ENCODE measurements around the gene ALG12. TPM values are rescaled to one million over a fixed set of nuclear protein-coding genes. Genes with fewer than 3 reads are reported as not detected.

Gene ALG12
- total RNA-seq, 1 experiment from 2014 or later, result 18.2 TPM

DNA sequence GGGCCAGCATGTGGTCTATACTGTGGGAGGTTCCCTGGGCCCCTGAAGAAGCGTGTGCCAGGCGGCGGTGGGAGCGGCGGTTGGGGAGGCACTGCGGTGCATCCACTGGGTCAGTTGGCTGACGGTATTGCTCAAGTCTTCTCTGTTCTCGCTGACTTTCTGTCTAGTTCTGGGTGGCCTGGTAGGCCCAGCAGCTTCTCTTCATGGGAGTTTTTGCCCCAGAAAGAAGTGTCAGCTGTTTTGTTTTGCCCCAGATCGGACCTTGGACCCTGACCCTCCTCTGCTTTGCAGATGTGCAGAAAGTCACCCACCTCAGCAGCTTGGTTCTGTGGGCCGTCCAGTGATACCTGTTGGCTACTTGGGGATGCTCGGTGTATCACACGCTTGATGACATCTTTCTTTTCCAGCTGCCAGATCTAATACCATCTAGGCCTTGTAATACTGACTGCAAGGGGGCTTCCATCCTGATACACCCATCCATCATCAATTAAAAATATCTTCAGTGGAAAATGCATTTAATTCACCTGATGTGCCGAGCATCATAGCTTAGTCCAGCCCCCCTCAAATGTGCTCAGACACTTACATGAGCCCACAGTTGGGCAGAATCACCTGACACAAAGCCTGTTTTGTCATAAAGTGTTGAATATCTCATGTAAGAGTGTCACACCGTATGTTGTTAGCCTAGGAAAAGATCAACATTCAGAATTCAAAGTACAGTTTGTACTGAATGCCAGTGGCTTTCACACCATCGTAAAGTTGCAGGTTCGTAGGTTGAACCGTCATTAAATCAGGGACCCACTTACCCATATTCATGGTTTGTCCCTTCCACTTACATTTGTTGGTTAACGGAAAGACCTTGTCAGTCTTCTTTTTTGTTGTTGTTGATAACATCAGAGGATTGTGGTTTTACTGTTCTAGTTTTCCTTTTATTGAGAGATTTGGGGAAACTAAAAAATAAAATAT is 50.7 kb downstream of the ALG12 start:
- DNase-seq (ENCODE audit: unreplicated experiment), result no peak
- H3K9me3 Mint-ChIP-seq (ENCODE audit: unreplicated experiment), result peaks cover 21% of the 10 kb centered on the region

GRCh38 chr22:49866646-49867045 is 51.6 kb downstream of the ALG12 start:
- TF ChIP-seq, protein P1, sequence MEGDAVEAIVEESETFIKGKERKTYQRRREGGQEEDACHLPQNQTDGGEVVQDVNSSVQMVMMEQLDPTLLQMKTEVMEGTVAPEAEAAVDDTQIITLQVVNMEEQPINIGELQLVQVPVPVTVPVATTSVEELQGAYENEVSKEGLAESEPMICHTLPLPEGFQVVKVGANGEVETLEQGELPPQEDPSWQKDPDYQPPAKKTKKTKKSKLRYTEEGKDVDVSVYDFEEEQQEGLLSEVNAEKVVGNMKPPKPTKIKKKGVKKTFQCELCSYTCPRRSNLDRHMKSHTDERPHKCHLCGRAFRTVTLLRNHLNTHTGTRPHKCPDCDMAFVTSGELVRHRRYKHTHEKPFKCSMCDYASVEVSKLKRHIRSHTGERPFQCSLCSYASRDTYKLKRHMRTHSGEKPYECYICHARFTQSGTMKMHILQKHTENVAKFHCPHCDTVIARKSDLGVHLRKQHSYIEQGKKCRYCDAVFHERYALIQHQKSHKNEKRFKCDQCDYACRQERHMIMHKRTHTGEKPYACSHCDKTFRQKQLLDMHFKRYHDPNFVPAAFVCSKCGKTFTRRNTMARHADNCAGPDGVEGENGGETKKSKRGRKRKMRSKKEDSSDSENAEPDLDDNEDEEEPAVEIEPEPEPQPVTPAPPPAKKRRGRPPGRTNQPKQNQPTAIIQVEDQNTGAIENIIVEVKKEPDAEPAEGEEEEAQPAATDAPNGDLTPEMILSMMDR (IDR thresholded peaks at IDR 0.05; ENCODE audit: unreplicated experiment), result no peak
- ChIA-PET POLR2A (interaction anchor here (1.2 kb wide), 1 partner anchor 11 kb away, joined by 4 read pairs; no protein-coding TSS in a partner anchor), CTCF (no interaction called here)
- intact Hi-C loops (cut with micrococcal nuclease), result no loop called here
- Mint-ChIP-seq H3K9me3 (ENCODE audit: unreplicated experiment) (peaks cover 21% of the 10 kb centered on the region), H3K4me3 (ENCODE audit: unreplicated experiment) (no peak overlapping the region), H3K36me3 (ENCODE audit: insufficient read depth, unreplicated experiment) (peaks cover 34% of the 10 kb centered on the region), H3K4me1 (ENCODE audit: insufficient read depth, unreplicated experiment) (no peaks in the 10 kb centered on the region), H3K27ac (ENCODE audit: low read depth, unreplicated experiment) (no peak overlapping the region), H3K27me3 (ENCODE audit: insufficient read depth, unreplicated experiment) (no peaks in the 10 kb centered on the region)
- BruUV-seq (replicated peaks), result no TSS peak
- DNase-seq (ENCODE audit: unreplicated experiment), result no peak

More for the DNA sequence above, 50.7 kb downstream of the ALG12 start:
- TF ChIP-seq, protein P1 (IDR thresholded peaks at IDR 0.05; ENCODE audit: unreplicated experiment), result no peak
- ChIA-PET POLR2A (interaction anchor here (1.2 kb wide), 1 partner anchor 12 kb away, joined by 4 read pairs; no protein-coding TSS in a partner anchor), CTCF (interaction anchor here (0.7 to 1.0 kb wide), 3 partner anchors 17 to 163 kb away, joined by 3 read pairs; no protein-coding TSS in a partner anchor)
- H3K27ac Mint-ChIP-seq (ENCODE audit: low read depth, unreplicated experiment), result no peak overlapping the region
- no peak overlapping the region for H3K4me3 Mint-ChIP-seq (ENCODE audit: unreplicated experiment)
- intact Hi-C loops (cut with micrococcal nuclease), result no loop called here
- BruUV-seq (replicated peaks), result no TSS peak
- no peaks in the 10 kb centered on the region for H3K4me1 Mint-ChIP-seq (ENCODE audit: insufficient read depth, unreplicated experiment)
- H3K36me3 Mint-ChIP-seq (ENCODE audit: insufficient read depth, unreplicated experiment), result peaks cover 34% of the 10 kb centered on the region
- H3K27me3 Mint-ChIP-seq (ENCODE audit: insufficient read depth, unreplicated experiment), result no peaks in the 10 kb centered on the region

- Mint-ChIP-seq H3K9me3 (ENCODE audit: unreplicated experiment) (peaks cover 21% of the 10 kb centered on the region), H3K27me3 (ENCODE audit: insufficient read depth, unreplicated experiment) (no peaks in the 10 kb centered on the region), H3K36me3 (ENCODE audit: insufficient read depth, unreplicated experiment) (peaks cover 35% of the 10 kb centered on the region), H3K27ac (ENCODE audit: low read depth, unreplicated experiment) (no peak overlapping the region), H3K4me1 (ENCODE audit: insufficient read depth, unreplicated experiment) (no peaks in the 10 kb centered on the region), H3K4me3 (ENCODE audit: unreplicated experiment) (no peak overlapping the region)
- DNase-seq (ENCODE audit: unreplicated experiment), result no peak
- POLR2A ChIA-PET, result interaction anchor here (1.2 kb wide), 1 partner anchor 11 kb away, joined by 4 read pairs; no protein-coding TSS in a partner anchor
- CTCF ChIA-PET, result no interaction called here
- TF ChIP-seq, protein P1 (IDR thresholded peaks at IDR 0.05; ENCODE audit: unreplicated experiment), result no peak
- BruUV-seq (replicated peaks), result no TSS peak
- intact Hi-C loops (cut with micrococcal nuclease), result no loop called here
Measured at GRCh38 chr22:49866134-49866533, 52.1 kb downstream of the ALG12 start.

DNA sequence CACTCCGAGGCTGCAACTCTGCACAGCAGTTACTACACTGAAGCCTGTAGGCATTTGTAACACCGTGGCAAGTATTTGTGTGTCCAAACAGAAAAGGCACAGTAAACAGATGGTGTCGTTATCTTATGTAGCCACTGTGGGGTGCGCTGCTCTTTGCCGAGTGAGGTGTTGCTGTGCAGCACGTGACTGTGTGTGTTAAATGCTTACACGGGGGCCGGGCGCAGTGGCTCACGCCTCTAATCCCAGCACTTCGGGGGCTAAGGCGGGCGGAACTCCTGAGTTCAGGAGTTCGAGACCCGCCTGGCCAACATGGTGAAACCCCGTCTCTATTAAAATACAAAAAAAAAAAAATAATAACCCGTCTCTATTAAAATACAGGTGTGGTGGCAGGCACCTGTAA is 53.1 kb downstream of the ALG12 start:
- TF ChIP-seq, protein P1 (IDR thresholded peaks at IDR 0.05; ENCODE audit: unreplicated experiment), result no peak
- intact Hi-C loops (cut with micrococcal nuclease), result no loop called here
- ChIA-PET CTCF (no interaction called here), POLR2A (interaction anchor here (1.4 kb wide), 1 partner anchor 10 kb away, joined by 4 read pairs; no protein-coding TSS in a partner anchor)
- Mint-ChIP-seq H3K4me3 (ENCODE audit: unreplicated experiment) (no peak overlapping the region), H3K4me1 (ENCODE audit: insufficient read depth, unreplicated experiment) (no peaks in the 10 kb centered on the region), H3K36me3 (ENCODE audit: insufficient read depth, unreplicated experiment) (peaks cover 41% of the 10 kb centered on the region), H3K9me3 (ENCODE audit: unreplicated experiment) (peaks cover 21% of the 10 kb centered on the region), H3K27me3 (ENCODE audit: insufficient read depth, unreplicated experiment) (no peaks in the 10 kb centered on the region), H3K27ac (ENCODE audit: low read depth, unreplicated experiment) (no peak overlapping the region)
- BruUV-seq (replicated peaks), result no TSS peak
- DNase-seq (ENCODE audit: unreplicated experiment), result no peak

All from MCF 10A (cell line).